Liver (tissue), 9 donors: Measurements from ENCODE around the gene PAX5. TPM values are rescaled to one million over a fixed set of nuclear protein-coding genes. Genes with fewer than 3 reads are reported as not detected.

Experiments
- DNase-seq: peaks from one replicate; pipeline ENCODE4 v3.0.0-alpha.2; 2017; ENCODE audit warnings: low spot score
- H3K27ac ChIP-seq, 2 donors: one replicate each; pipeline ENCODE4 v1.7.0; 2013; ENCODE audit warnings: inconsistent platforms in 2 of 2, low read length in 2 of 2, control low read depth in 1 of 2, low read depth in 1 of 2, mild to moderate bottlenecking in 1 of 2
- H3K27me3 ChIP-seq, 4 donors: one replicate each; pipeline versions ENCODE4 v1.6.1 to v1.7.0; 2013; ENCODE audit warnings: low read length in 3 of 4, inconsistent platforms in 1 of 4, mild to moderate bottlenecking in 1 of 4, moderate library complexity in 1 of 4; ENCODE audit not compliant: control insufficient read depth in 4 of 4, insufficient read depth in 4 of 4
- H3K36me3 ChIP-seq, 4 donors: one replicate each; pipeline versions ENCODE4 v1.6.1 to v1.7.0; 2013; ENCODE audit warnings: low read length in 3 of 4, mild to moderate bottlenecking in 3 of 4, low read depth in 1 of 4, moderate library complexity in 1 of 4; ENCODE audit not compliant: control insufficient read depth in 4 of 4, insufficient read depth in 3 of 4
- H3K4me1 ChIP-seq, 4 donors: one replicate each; pipeline versions ENCODE4 v1.6.1 to v1.7.0; 2013; ENCODE audit warnings: low read length in 3 of 4, mild to moderate bottlenecking in 3 of 4, moderate library complexity in 1 of 4; ENCODE audit not compliant: control insufficient read depth in 4 of 4, insufficient read depth in 4 of 4
- H3K4me3 ChIP-seq, 3 donors: one replicate each; pipeline versions ENCODE4 v1.6.1 to v1.7.0; 2013; ENCODE audit warnings: low read length in 3 of 3, control low read depth in 1 of 3, low read depth in 1 of 3, mild to moderate bottlenecking in 1 of 3
- H3K9ac ChIP-seq, 2 donors: one replicate each; pipeline ENCODE4 v1.7.0; 2013; ENCODE audit warnings: low read length in 2 of 2, mild to moderate bottlenecking in 2 of 2, moderate library complexity in 2 of 2, control low read depth in 1 of 2, low read depth in 1 of 2
- H3K9me3 ChIP-seq, 4 donors: one replicate each; pipeline versions ENCODE4 v1.6.1 to v1.7.0; 2013; ENCODE audit warnings: low read length in 3 of 4; ENCODE audit not compliant: control insufficient read depth in 4 of 4
- ATF3 ChIP-seq: IDR thresholded peaks from 2 replicates; pipeline ENCODE4 v1.6.1; 2016; ENCODE audit warnings: antibody characterized with exemption
- EGR1 ChIP-seq, 2 donors: IDR thresholded peaks; 2 replicates each; pipeline ENCODE4 v1.6.1; 2016 to 2018; ENCODE audit warnings: antibody characterized with exemption in 2 of 2, low read depth in 2 of 2
- FOXA1 ChIP-seq: IDR thresholded peaks from 2 replicates; pipeline ENCODE4 v1.6.1; 2016; ENCODE audit warnings: antibody characterized with exemption
- GABPA ChIP-seq, 2 donors: IDR thresholded peaks in 1 of 2; conservative IDR thresholded peaks in 1 of 2; 2 replicates each; pipeline ENCODE4 v1.6.1; 2016; ENCODE audit warnings: antibody characterized with exemption in 2 of 2, mild to moderate bottlenecking in 1 of 2, moderate library complexity in 1 of 2
- HNF4A ChIP-seq, 2 donors: conservative IDR thresholded peaks; 2 replicates each; pipeline ENCODE4 v1.6.1; 2016; ENCODE audit warnings: antibody characterized with exemption in 2 of 2, mild to moderate bottlenecking in 2 of 2
- SP1 ChIP-seq: IDR thresholded peaks from 2 replicates; pipeline ENCODE4 v1.6.1; 2018; ENCODE audit warnings: antibody characterized with exemption, mild to moderate bottlenecking
- TAF1 ChIP-seq: conservative IDR thresholded peaks from 2 replicates; pipeline ENCODE4 v1.6.1; 2016; ENCODE audit warnings: antibody characterized with exemption, mild to moderate bottlenecking
- WGBS: extraction: QIAGEN DNeasy Blood & Tissue Kit; methylation state at CpG from one replicate; pipeline ENCODE4 v1.1.7; 2013; 5-methylcytosine and 5-hydroxymethylcytosine counted together
- polyA plus RNA-seq, 2 donors: library from polyadenylated mRNA; stranded (reverse) in 1 of 2; unstranded in 1 of 2; fragments of 200-250 nt in 1 of 2; fragments of >200 nt in 1 of 2; fragmentation: Nextera tagmentation in 1 of 2; extraction: Ambion mirVana in 1 of 2; gene quantifications; one replicate each; pipeline versions ENCODE4 v1.2.1 to v1.2.3, GENCODE V29; 2013 to 2015
- total RNA-seq, 2 donors: library from RNA; depleted of rRNA; stranded (reverse); fragments of >200 nt; gene quantifications; one replicate each; pipeline ENCODE4 v1.2.3, GENCODE V29; 2014
- TF ChIP-seq, protein P1 (sequence below): IDR thresholded peaks from 2 replicates; pipeline ENCODE4 v1.6.1; 2016; ENCODE audit warnings: antibody characterized with exemption
- TF ChIP-seq, protein P2 (sequence below): fragments of 150-350 bp; IDR thresholded peaks from 2 replicates; pipeline ENCODE4 v1.5.1; 2017; ENCODE audit warnings: improper control_type of control experiment, low read depth, low read length; ENCODE audit not compliant: missing input control
- TF ChIP-seq, protein P3 (sequence below): IDR thresholded peaks from 2 replicates; pipeline ENCODE4 v1.6.1; 2016; ENCODE audit warnings: antibody characterized with exemption
- donor health status: healthy.
- donor health status: healthy.
- donor health status: healthy.
- donor health status: healthy.
- donor health status: healthy.

PAX5 gene
- total and polyA plus RNA-seq, 4 donors, result 0.05 to 2.7 (median 0.11) TPM

GRCh38 chr9:36818242-36818938, 215.7 kb downstream of the PAX5 start (continued):
- no peak for TF ChIP-seq HNF4A (conservative IDR thresholded peaks at IDR 0.05)

DNA sequence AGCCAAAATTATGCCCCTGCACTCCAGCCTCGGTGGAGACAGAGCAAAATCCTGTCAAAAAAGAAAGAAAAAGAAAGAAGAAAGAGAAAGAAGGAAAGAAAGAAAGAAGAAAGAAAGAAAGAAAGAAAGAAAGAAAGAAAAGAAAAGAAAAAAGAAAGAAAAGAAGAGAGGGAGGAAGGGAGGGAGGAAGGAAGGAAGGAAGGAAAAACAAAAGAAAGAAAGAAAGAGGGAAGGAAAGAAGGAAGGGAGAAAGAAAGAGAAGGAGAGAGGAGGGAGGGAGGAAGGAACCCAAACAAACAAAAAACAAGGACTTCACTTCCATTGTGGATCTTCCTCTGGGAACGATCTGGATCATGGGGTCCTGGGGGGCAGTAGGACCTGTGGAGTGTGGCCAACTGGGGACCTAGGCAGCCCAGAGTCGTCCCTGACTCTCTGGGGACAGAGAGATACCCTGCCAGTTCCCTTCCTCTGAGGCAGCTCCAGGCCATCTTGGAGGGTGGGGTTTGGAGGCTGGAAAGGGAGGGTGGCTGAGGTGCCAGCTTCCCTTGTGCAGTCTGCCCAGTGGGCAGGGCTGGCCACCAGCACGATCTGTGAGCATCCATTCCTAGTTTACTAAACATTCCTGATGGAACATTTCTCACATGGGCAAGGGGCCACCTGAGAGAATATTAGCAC, 216.8 kb downstream of the PAX5 start:
- Histone ChIP-seq H3K9me3 (no peaks in the 10 kb centered on the region), H3K36me3 (no peaks in the 10 kb centered on the region), H3K27me3 (peaks cover 0 to 3% (median 0%) of the 10 kb centered on the region in 4 donors), H3K4me1 (no peaks in the 10 kb centered on the region), H3K27ac (no peak overlapping the region), H3K4me3 (no peak overlapping the region), H3K9ac (no peak overlapping the region)
- TF ChIP-seq ATF3, result no peak
- TF ChIP-seq GABPA (IDR thresholded peaks at IDR 0.05 in 1 of 2, conservative IDR thresholded peaks at IDR 0.05 in 1 of 2), result no peak
- no peak for TF ChIP-seq TAF1
- DNase-seq, result no peak
- 74% methylated on average over 4 of the region's 4 CpGs for WGBS

DNA sequence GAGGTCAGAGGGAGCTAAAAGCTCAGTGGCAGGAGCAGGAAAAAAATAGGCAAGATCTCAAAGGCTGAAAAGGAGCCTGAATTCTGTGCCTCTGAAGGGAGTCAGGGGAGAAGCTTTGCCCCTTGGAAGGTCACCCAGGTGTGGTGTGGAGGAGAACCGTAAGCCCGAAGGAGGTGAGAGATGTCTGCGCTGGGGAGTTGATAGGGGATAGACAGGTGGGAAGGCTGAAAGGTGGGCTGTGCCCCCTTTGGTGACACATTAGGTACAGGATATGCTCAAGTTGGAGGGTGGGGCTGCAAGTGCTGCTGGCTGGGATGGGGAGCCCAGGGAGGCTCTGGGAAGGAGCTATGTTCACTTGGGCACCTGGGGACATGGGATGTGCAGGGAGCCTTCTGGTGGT, 217.7 kb downstream of the PAX5 start:
- Histone ChIP-seq H3K36me3 (no peaks in the 10 kb centered on the region), H3K9me3 (no peaks in the 10 kb centered on the region), H3K4me1 (no peaks in the 10 kb centered on the region), H3K27me3 (peaks cover 0 to 3% (median 0%) of the 10 kb centered on the region in 4 donors), H3K27ac (no peak overlapping the region), H3K9ac (no peak overlapping the region), H3K4me3 (no peak overlapping the region)
- no peak for DNase-seq
- TF ChIP-seq, protein P1, sequence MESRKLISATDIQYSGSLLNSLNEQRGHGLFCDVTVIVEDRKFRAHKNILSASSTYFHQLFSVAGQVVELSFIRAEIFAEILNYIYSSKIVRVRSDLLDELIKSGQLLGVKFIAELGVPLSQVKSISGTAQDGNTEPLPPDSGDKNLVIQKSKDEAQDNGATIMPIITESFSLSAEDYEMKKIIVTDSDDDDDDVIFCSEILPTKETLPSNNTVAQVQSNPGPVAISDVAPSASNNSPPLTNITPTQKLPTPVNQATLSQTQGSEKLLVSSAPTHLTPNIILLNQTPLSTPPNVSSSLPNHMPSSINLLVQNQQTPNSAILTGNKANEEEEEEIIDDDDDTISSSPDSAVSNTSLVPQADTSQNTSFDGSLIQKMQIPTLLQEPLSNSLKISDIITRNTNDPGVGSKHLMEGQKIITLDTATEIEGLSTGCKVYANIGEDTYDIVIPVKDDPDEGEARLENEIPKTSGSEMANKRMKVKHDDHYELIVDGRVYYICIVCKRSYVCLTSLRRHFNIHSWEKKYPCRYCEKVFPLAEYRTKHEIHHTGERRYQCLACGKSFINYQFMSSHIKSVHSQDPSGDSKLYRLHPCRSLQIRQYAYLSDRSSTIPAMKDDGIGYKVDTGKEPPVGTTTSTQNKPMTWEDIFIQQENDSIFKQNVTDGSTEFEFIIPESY, result no peak
- TF ChIP-seq HNF4A (conservative IDR thresholded peaks at IDR 0.05) (no peak), TAF1 (no peak), GABPA (IDR thresholded peaks at IDR 0.05 in 1 of 2, conservative IDR thresholded peaks at IDR 0.05 in 1 of 2) (no peak), FOXA1 (no peak), SP1 (no peak), EGR1 (IDR thresholded peaks at IDR 0.05; ENCODE audit: low read depth in 2 of 2) (no peak)
- TF ChIP-seq, protein P2, sequence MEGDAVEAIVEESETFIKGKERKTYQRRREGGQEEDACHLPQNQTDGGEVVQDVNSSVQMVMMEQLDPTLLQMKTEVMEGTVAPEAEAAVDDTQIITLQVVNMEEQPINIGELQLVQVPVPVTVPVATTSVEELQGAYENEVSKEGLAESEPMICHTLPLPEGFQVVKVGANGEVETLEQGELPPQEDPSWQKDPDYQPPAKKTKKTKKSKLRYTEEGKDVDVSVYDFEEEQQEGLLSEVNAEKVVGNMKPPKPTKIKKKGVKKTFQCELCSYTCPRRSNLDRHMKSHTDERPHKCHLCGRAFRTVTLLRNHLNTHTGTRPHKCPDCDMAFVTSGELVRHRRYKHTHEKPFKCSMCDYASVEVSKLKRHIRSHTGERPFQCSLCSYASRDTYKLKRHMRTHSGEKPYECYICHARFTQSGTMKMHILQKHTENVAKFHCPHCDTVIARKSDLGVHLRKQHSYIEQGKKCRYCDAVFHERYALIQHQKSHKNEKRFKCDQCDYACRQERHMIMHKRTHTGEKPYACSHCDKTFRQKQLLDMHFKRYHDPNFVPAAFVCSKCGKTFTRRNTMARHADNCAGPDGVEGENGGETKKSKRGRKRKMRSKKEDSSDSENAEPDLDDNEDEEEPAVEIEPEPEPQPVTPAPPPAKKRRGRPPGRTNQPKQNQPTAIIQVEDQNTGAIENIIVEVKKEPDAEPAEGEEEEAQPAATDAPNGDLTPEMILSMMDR, result no peak
- TF ChIP-seq, protein P3, sequence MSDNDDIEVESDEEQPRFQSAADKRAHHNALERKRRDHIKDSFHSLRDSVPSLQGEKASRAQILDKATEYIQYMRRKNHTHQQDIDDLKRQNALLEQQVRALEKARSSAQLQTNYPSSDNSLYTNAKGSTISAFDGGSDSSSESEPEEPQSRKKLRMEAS, result no peak
- WGBS, result 95% methylated on average over 3 of the region's 3 CpGs
